GM12801 (cell line): ENCODE results near the gene TTF2.

Source experiments
- TF ChIP-seq, protein P1 (sequence below): IDR thresholded peaks from one replicate; pipeline ENCODE4 v1.5.1; 2011; ENCODE audit warnings: control low read depth; ENCODE audit not compliant: insufficient read length; ENCODE audit errors: extremely low read depth

TTF2 gene

DNA sequence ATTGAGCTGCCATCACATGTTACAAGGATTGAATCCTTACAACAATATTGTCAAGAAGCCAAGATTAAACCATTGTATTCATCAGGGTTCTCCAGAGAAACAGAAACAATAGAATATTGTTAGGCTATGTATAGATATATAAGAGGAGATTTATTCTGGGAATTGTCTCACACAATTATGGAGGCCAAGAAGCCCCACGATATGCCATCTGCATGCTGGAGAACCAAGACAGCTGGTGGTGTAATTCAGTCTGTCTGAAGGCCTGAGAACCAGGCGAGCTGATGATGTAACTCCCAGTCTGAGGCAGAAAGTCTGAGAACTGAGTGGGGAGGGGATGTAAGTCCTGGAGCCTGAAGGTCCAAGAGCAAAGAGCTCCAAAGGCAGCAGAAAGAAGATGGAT, 14.5 kb upstream of the TTF2 start:
- TF ChIP-seq, protein P1, sequence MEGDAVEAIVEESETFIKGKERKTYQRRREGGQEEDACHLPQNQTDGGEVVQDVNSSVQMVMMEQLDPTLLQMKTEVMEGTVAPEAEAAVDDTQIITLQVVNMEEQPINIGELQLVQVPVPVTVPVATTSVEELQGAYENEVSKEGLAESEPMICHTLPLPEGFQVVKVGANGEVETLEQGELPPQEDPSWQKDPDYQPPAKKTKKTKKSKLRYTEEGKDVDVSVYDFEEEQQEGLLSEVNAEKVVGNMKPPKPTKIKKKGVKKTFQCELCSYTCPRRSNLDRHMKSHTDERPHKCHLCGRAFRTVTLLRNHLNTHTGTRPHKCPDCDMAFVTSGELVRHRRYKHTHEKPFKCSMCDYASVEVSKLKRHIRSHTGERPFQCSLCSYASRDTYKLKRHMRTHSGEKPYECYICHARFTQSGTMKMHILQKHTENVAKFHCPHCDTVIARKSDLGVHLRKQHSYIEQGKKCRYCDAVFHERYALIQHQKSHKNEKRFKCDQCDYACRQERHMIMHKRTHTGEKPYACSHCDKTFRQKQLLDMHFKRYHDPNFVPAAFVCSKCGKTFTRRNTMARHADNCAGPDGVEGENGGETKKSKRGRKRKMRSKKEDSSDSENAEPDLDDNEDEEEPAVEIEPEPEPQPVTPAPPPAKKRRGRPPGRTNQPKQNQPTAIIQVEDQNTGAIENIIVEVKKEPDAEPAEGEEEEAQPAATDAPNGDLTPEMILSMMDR = no peak

DNA sequence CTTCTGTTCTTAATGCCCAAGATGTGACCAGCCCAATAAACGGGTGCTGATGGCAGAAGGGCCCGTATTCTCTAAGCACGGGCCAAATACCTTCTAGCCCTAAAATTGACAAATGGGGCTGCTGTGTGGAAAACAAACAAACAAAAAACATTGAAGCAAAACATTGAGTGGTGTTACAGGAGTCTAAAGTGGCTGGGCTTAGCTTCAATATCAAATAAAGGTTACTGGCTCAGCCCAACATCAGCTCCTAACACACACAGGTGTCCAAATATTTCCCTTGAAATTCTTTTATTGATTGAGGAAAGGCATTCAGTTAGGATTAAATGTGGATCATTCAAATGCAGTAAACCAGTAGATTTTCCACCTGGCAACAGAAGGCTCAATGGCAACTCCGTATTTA, 13.3 kb upstream of the TTF2 start:
- TF ChIP-seq, protein P1 = no peak

DNA sequence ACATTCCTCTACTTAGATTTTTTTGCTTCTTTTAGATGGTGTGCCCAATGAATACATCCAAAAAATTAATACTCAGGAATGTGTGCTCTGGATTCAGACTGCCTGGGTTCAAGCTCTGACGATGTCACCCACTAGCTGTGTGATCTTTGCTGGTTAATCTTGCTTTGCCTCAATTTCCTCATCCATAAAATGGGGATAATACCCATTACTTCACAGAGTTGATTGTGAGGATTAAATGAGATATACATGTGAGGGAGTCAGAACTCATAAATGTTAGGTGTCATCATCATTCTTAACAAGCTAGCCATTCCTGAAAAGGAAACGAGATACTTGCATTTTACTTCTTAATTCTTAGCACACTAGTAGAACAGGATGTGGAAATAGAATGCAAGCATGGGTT, 12.9 kb upstream of the TTF2 start:
- TF ChIP-seq, protein P1 = no peak

DNA sequence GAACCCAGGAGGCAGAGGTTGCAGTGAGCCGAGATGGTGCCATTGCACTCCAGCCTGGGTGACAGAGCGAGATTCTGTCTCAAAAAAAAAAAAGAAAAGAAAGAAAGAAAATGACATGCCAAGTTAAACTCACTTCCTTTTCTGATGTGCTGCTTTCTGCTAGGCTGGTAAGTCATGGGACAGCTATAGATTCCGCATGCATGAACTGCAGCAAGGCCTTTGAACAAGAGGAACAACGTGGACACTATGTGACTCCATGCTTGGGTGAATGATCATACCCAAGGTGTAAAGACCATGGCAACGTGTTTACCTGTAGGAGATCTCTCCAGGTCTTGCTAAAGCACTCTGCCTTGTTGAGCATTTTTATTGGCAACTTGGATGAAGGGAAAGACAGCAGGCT, 10.3 kb upstream of the TTF2 start:
- TF ChIP-seq, protein P1 = no peak

DNA sequence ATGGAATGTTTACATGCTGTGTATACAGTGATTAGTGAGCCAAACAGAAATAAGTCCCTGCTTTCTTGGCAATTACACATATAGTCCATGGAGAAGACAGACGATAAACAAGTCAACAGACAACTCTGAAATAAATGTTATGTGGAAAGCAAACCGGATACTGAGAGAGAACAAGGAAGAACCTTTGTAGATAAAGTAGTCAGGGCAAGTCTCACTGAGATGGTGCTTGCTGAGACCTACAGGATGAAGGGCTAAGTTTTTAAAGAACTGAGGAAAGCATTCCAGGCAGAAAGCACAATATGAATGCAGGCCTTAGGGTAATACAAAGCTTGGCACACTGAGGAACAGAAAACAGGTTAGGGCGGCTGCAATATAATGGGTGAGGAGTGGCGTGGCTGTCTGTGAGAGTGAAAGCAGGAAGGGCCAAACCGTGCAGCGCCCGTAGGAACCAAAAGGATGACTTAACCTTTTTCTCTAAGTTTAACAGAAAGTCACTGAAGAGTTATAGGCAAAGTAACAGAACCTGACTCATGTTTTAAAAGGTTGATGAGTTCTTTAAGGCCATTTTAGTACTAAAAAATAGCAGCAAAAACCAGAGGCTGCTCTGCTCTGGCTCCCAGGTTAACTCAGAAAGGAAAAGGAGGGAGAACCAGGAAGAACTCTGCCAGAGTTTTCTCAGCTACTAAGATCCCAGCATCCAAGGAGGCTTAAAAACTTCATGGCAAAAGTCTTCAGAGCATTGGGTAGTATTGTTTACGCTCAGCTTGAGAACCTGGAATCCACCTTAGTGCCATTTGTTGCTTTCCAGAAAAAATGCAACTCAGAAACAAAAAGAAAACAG, 8.7 kb upstream of the TTF2 start:
- TF ChIP-seq, protein P1 = no peak

DNA sequence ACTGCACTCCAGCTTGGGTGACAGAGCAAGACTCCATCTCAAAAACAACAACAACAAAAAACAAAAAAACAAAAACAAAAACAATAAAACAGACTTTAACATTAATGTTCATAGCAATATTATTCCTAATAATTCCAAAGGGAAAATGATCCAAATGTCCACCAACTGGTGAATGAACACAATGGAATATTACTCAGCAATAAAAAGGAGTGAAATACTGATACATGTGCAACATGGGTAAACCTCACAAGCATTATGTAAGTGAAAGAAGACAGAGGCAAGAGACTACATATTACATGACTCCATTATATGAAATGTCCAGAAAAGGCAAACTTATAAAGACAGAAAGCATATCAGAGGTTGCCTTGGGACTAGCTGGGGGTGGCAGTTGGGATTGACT, 6.1 kb upstream of the TTF2 start:
- TF ChIP-seq, protein P1 = no peak

DNA sequence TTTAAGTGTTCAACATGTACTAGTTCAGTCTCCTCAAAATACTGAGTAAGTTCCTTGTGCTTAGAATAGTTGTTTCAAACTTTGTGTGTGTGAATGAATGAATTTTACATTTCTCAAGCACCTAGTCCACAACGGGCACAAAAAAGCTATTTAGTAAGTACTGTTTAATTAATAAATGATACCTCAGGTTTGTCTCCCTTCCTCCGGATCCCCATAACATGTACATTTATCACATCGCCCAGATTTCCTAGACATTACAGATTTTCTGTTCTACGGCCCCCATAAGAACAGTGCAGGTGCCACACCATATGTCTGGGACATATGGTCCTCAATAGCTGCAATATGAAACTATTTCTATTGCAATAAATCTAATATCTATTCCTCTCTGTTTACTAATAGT, 1.3 kb upstream of the TTF2 start:
- TF ChIP-seq, protein P1 = no peak
